HFFc6 (cell line): ENCODE measurements around the gene STRN4. TPM values are rescaled to one million over a fixed set of nuclear protein-coding genes. Genes with fewer than 3 reads are reported as not detected.

Experiments
- DNase-seq: peaks from one replicate; pipeline ENCODE4 v3.0.0-alpha.2; 2018
- H3K27ac Mint-ChIP-seq: 2 replicates; pipeline ENCODE4 v1.8.0; 2020; ENCODE audit warnings: mild to moderate bottlenecking, mixed read lengths
- H3K27me3 Mint-ChIP-seq: 2 replicates; pipeline ENCODE4 v1.8.0; 2021; ENCODE audit warnings: mild to moderate bottlenecking, moderate library complexity, mixed read lengths; ENCODE audit not compliant: insufficient read depth
- H3K36me3 Mint-ChIP-seq: 2 replicates; pipeline ENCODE4 v1.8.0; 2021; ENCODE audit warnings: low read depth, mixed read lengths
- H3K4me1 Mint-ChIP-seq: 2 replicates; pipeline ENCODE4 v1.8.0; 2020; ENCODE audit warnings: low read depth, mixed read lengths
- H3K4me3 Mint-ChIP-seq: 2 replicates; pipeline ENCODE4 v1.8.0; 2020; ENCODE audit warnings: mild to moderate bottlenecking, moderate library complexity, mixed read lengths
- H3K9me3 Mint-ChIP-seq: 2 replicates; pipeline ENCODE4 v1.8.0; 2020; ENCODE audit warnings: mild to moderate bottlenecking, mixed read lengths
- CTCF ChIP-seq: fragments of 200-600 bp; sonication (generic); IDR thresholded peaks from 2 replicates; pipeline ENCODE4 v1.5.0; 2021; ENCODE audit warnings: antibody characterized with exemption, mild to moderate bottlenecking
- total RNA-seq, 6 experiments: library from RNA; stranded (reverse); fragmentation: NEBNext Ultra II Directional; extraction: Animal tissue kit (Norgen Biotek cat#: 25700); gene quantifications; 2 replicates in 1 of 6; 3 replicates in 5 of 6; pipeline ENCODE4 v1.2.3, GENCODE V29; 2021

The STRN4 gene
- total RNA-seq, 6 experiments from 2014 or later, result 53.6 to 60.8 (median 58.3) TPM

DNA sequence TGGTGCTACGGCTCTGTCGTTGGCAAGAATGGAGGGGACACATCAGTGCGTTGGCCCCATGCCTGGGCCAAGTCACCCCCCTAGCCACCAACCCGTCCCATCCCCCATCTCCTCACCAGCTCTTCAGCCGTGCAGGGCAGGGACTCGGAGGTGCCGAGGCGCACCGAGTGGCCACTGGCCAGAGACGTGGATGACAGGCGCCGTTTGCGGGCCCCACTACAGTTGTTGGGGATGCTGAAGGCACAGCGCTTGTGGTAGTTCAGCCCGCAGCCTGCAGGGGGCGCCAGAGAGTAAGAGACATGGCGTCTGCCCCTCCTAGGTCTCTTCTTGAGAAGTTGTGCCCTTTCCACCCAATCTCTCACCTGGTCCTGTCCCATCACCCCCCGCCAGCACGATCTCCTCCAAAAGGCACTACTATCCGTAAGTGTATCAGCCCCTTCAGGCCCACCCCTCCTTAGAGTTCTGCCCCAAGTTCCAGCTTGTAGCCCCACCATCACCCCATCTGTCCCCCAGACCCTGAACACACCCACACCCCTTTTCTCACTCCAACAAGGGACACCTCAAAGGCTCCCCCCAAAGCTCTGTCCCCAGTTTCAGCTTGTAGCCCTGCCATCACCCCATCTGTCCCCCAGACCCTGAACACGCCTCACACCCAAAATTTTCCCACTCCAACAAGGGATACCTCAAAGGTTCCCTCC lies 41.7 kb downstream of the STRN4 start:
- TF ChIP-seq CTCF, result peak; percentile 93
- Mint-ChIP-seq H3K9me3 (no peaks in the 10 kb centered on the region), H3K27me3 (no peaks in the 10 kb centered on the region; the same call in 1 of the 2 replicates), H3K4me1 (no peaks in the 10 kb centered on the region), H3K36me3 (peaks cover 19% of the 10 kb centered on the region), H3K27ac (no peak overlapping the region), H3K4me3 (no peak overlapping the region)
- no peak for DNase-seq

GRCh38 chr19:46700704-46701103 lies 45.5 kb downstream of the STRN4 start:
- no peak for TF ChIP-seq CTCF
- Mint-ChIP-seq H3K27me3 (peaks cover 1% of the 10 kb centered on the region), H3K9me3 (no peaks in the 10 kb centered on the region), H3K4me3 (no peak overlapping the region), H3K36me3 (peaks cover 34% of the 10 kb centered on the region), H3K27ac (no peak overlapping the region), H3K4me1 (no peaks in the 10 kb centered on the region)
- no peak for DNase-seq

- Mint-ChIP-seq H3K27ac (no peak overlapping the region), H3K27me3 (peaks cover 1% of the 10 kb centered on the region; the same call in 1 of the 2 replicates), H3K9me3 (no peaks in the 10 kb centered on the region), H3K36me3 (peaks cover 33% of the 10 kb centered on the region), H3K4me3 (no peak overlapping the region), H3K4me1 (no peaks in the 10 kb centered on the region)
- no peak for TF ChIP-seq CTCF
- DNase-seq, result no peak
Measured at GRCh38 chr19:46698395-46699321, 47.6 kb downstream of the STRN4 start.

DNA sequence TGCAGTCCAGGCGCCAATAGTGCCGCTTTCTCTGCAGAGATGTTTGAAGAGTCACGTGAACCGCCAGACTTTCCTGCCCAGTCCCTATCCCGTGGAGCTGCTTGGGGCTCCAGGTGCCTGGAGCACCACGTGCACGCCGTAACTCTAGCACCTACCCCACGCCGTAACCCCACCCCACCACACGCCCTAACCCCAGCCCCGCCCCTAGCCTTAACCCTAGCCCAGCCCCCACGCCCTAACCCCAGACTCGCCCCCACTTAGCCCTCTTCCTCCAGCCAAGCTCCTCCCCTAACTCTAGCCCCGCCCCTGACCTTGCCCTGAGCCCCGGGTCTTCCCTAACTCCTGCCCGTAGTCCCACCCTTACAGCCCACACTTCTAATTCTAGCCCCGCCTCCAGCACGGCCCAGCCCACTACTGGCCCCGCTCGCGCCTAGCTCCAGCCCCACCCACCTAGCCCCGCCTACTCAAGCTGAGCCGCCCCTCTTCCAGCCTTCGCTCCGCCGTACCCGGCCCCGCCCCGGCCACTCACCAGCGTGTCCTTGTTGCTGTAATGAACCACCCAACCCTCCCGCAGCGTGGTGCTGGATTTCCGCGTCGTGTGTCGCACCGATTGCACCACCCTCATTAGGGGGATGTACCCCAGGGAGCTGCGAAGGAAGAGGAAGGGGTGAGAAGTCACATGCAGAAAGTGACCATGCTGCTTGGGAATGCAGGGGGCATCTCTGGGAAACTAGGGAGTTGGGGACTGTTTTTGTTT lies 48.9 kb downstream of the STRN4 start:
- no peaks in the 10 kb centered on the region for H3K4me1 Mint-ChIP-seq
- peaks cover 43% of the 10 kb centered on the region for H3K36me3 Mint-ChIP-seq
- no peak overlapping the region for H3K27ac Mint-ChIP-seq
- H3K27me3 Mint-ChIP-seq, result peaks cover 1% of the 10 kb centered on the region; the same call in 1 of the 2 replicates
- TF ChIP-seq CTCF, result no peak
- no peak overlapping the region for H3K4me3 Mint-ChIP-seq
- no peak for DNase-seq
- H3K9me3 Mint-ChIP-seq, result no peaks in the 10 kb centered on the region

DNA sequence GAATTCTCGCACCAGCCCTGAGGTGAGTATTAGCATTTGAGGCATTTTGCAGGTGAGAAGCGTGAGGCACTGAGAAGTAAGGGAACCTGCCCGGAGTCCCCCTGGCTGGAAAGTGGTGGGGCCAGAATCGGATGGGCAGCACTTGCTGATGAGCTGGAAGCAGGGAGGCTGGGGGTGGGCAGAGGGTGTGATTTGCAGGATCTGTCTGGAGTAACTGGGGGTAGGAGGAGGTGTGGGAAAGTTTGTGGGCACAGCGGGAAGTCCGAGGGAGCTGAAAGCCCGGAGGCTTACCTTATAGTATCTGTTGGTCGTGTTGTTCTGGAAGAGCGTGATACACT lies 49.4 kb downstream of the STRN4 start:
- Mint-ChIP-seq H3K36me3 (peaks cover 49% of the 10 kb centered on the region), H3K4me3 (no peak overlapping the region), H3K27ac (no peak overlapping the region), H3K4me1 (no peaks in the 10 kb centered on the region), H3K9me3 (no peaks in the 10 kb centered on the region), H3K27me3 (peaks cover 1% of the 10 kb centered on the region; the same call in 1 of the 2 replicates)
- TF ChIP-seq CTCF, result no peak
- DNase-seq, result no peak
